Myocyte (in vitro differentiated cells): ENCODE results near the gene GAK. TPM values are rescaled to one million over a fixed set of nuclear protein-coding genes. Genes with fewer than 3 reads are reported as not detected.

ENCODE experiments used
- DNase-seq: peaks from one replicate; pipeline ENCODE4 v3.0.0-alpha.2; 2012; ENCODE audit warnings: low read depth
- total RNA-seq: library from RNA; depleted of rRNA; stranded (reverse); fragments of >200 nt; gene quantifications from 2 replicates; pipeline ENCODE4 v1.2.3, GENCODE V29; 2014

The GAK gene
- total RNA-seq, 1 donor from 2014 or later, result 46.1 TPM

GRCh38 chr4:964346-965025 lies 32.4 kb upstream of the GAK start:
- DNase-seq, result no peak

- no peak for DNase-seq
Measured at GRCh38 chr4:963276-964225, 31.4 kb upstream of the GAK start.

GRCh38 chr4:962231-963208 lies 30.4 kb upstream of the GAK start:
- no peak for DNase-seq

- no peak for DNase-seq
Measured at GRCh38 chr4:961351-962230, 29.5 kb upstream of the GAK start.

- DNase-seq, result no peak
Measured at GRCh38 chr4:960636-961350, 28.7 kb upstream of the GAK start.

- no peak for DNase-seq
Measured at GRCh38 chr4:960140-960635, 28.1 kb upstream of the GAK start.

GRCh38 chr4:959338-960139 lies 27.4 kb upstream of the GAK start:
- no peak for DNase-seq

GRCh38 chr4:958696-959337 lies 26.7 kb upstream of the GAK start:
- DNase-seq, result no peak

GRCh38 chr4:958314-958665 lies 26.2 kb upstream of the GAK start:
- no peak for DNase-seq

GRCh38 chr4:957581-958313 lies 25.6 kb upstream of the GAK start:
- DNase-seq, result no peak

GRCh38 chr4:957231-957580 lies 25.1 kb upstream of the GAK start:
- DNase-seq, result no peak

- DNase-seq, result no peak
Measured at GRCh38 chr4:956531-957230, 24.6 kb upstream of the GAK start.

GRCh38 chr4:955931-956381 lies 23.8 kb upstream of the GAK start:
- DNase-seq, result no peak

- no peak for DNase-seq
Measured at GRCh38 chr4:955161-955921, 23.2 kb upstream of the GAK start.

- peak; percentile 80 for DNase-seq
Measured at GRCh38 chr4:954211-955020, 22.3 kb upstream of the GAK start.
